GM19043 (cell line): ENCODE measurements around the gene GCK.
"Not testable (repeated sequence)": the region's sequence is repeated elsewhere in the genome, so short reads cannot be mapped to it uniquely, and the experiment has no call there.

Source experiments
- ATAC-seq: cut with Tn5 transposase; IDR thresholded peaks from one replicate; pipeline ENCODE4 v1.9.1; 2021; ENCODE audit warnings: low read depth; ENCODE audit not compliant: unreplicated experiment

Gene GCK

DNA sequence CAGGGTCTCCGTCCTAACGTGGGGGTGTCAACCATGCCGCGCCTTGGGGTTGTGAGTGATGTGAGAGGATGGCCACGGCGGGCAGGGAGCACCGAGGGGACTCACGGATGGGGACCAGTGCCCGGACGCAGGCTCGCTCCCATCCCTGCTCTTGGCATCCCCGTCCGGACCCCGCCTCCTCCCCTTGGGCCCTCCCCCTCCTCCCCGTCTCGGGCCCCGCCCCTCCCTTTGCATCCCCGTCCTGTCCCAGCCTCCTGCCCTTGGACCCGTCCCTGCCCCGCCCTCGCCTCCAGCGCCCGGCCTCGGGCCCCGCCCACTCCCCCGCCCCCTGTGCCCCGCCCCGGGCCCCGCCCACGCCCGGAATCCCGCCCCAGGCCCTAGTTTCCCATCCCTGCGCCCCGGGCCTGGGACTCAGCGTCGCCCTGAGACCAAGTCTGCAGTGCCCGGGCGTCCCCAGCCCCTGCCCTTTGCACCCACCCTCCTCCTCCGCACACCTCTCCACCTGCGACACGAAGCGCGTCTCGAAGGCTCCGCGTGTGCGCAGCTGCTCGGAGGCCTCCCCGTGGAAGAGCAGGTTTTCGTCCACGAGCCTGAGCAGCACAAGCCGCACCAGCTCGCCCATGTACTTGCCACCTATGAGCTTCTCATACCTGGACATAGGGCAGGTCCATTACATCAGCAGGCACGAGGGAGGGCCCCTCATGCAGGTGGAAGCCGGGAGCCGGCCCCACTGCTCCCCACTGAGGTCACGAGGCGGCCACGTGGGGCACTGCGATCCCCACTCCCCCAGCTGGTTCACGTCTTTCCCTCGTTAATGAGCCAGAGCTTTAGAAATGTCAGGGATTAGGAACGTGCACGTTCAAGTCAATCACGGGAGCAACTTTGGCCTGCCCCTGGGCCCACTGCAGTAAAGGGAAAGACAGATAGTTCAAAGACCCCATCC, 43.0 kb downstream of the GCK start:
- ATAC-seq = no peak

DNA sequence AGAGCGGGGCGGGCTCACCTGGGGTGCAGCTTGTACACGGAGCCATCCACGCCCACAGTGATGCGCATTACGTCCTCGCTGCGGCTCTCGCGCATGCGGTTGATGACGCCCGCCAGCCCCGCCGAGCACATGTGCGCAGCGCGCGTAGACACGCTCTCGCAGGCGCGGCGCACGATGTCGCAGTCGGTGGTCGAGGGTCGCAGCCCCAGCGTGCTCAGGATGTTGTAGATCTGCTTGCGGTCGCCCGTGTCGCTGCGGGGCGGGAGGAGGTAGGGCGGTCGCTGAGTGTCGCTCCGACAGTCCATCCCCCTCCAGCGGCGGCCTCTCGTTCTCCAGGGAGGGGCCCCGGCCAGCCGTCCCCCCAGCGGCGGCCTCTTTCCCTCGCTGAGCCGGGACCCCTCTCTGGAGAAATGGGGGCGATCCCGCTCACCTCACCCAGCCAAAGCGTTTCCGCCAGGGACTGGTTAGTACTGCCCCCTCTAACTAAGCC, 43.7 kb downstream of the GCK start:
- ATAC-seq = no peak

DNA sequence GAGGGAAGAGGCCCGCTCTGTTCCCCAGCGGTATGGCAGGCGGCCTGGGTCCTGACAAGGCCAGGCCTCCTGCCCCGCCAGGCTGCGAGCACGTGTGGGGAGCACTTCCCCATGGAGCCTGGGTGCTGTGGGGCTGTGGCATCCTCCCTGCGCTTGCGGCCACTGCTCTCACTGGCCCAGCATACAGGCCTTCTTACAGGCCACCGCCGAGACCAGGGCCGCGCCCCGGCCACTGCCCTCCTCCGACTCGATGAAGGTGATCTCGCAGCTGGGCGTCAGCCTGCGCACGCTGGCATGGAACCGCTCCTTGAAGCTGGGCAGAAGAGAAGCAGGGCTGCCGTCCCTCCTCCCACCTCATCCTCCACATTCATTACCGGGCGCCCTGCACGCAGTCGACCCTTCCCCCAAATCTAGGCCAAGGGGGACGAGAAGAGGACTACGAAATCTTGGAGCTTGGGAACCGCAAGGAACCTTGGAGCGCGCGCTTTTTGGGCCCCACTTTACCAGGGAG, 44.2 kb downstream of the GCK start:
- no peak for ATAC-seq

DNA sequence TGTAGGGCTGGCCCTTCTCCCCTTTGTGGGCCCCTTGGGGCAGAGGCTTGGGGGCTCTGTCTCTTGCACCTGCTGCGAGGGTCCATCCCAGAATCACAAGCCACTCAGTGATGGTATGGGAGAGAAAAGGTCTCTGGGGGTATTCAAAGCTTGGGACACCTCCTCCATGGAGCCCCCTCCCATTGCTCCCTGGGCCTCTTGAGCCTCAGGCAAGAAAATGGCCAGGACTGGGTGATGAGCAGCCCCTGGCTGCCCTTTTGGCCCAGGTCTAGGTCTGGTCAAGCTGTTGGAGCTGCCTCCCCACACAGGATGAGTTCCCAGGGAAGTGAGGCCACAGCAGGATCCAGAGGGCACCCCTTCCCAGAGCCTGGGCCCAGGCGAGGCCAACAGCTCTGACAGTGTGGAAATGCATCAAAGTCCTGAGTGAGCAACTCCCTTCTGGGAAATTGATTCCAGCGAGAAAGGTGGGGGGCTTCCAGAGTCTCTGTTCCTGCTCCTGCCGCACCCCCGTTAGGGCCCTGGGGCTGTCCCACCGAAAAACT, 44.7 kb downstream of the GCK start:
- no peak for ATAC-seq

DNA sequence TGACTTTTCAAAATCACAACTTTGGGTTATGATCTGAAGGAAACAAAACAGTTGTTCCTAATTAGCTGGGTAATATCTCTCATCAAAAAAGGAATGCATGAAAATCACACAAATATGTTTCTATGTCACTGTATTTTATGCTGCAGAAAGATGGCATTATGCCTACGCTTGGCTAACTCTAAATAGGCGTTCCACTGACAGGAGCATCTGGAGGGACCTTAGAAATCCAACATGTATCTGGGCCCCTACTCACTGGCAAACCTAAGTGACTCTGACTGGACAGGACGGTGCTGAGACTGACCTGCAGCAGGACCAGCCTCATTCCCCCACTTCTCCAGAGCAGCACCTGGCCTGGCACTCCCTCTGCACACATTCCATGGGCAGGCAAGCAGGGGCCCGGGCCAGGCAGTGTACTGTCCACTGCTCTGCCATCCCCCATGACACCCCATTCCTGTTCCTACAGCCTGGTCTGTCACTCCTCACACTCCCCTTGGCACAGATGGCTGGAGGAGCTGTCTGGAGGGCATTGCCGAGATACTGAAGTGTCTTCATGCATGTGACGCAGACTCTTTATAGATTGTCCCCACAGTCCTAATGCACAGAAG, 45.5 kb downstream of the GCK start:
- no peak for ATAC-seq

DNA sequence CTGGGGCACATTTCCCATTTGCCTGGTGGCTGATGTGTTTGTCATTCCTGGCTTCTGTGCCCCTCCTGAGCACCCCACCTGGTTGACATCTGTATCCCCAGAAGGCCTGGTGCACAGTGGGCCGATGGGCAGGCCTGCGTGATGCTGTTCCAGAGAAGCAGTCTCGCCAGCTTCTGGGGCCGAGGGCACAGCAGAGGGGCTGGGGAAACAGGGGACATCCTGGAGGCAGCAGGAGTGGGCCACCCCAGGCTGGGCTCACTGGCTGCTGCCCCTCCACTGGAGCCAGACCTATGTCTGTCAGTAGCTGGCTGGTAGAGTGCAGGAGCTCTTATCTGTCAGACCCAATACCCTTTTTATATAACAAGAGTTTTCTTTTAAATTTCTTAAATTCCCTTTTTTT, 47.2 kb downstream of the GCK start:
- no peak for ATAC-seq

DNA sequence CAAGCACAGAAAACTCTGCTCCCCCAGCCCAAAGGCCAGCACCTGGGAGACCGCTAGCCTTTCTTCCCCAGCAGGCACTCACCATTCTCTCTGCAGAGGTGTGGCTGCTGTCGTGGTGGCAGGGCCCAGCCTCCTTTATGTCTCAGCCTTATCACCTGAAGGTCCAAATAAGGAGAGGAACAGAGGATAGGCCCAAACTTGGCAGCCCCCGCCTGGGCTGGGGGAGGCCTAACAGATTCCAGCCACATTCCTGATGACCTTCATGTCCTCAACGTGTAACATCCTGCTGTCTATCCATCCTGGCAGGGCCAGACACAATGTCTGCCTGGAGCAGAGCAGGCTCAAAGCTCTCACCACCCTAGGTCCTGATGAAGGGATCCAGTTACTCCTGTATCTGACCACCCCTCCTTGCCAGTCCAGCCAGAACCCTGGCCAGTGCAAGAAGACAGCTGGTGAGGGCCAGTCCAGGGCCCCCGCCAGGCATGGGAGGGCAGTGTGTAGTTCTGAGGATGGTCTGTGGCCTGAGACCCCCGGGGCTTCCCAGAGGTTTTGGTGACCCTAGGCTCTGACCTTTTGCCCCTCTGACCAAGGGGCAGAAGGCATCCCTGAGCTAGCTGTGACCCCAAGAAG, 47.9 kb downstream of the GCK start, which contains the start of gene MYL7:
TSS of gene MYL7 (minus strand) at position 112 of the 630 bp plus-strand sequence. CDS start at position 85, 27 bp downstream.
- ATAC-seq = no peak

DNA sequence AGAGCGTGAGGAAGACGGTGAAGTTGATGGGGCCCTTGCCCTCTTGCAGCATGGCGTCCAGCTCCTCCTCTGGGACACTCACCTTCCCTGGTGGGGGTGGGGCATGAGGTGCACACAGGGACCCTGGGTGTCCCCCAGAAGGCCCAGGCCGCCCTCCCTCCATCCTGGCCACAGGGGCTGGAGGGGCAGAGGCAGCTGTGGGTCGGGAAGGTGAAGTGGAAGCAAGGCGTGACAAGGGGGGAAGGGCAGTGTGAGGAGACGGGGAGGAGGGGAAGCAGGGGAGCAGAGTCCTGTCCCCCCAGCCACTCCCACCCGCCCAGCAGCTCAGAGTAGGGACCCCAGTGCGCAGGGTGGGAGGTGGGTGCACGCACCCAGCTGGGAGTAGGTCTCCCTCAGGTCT, 48.9 kb downstream of the GCK start:
- ATAC-seq = no peak

DNA sequence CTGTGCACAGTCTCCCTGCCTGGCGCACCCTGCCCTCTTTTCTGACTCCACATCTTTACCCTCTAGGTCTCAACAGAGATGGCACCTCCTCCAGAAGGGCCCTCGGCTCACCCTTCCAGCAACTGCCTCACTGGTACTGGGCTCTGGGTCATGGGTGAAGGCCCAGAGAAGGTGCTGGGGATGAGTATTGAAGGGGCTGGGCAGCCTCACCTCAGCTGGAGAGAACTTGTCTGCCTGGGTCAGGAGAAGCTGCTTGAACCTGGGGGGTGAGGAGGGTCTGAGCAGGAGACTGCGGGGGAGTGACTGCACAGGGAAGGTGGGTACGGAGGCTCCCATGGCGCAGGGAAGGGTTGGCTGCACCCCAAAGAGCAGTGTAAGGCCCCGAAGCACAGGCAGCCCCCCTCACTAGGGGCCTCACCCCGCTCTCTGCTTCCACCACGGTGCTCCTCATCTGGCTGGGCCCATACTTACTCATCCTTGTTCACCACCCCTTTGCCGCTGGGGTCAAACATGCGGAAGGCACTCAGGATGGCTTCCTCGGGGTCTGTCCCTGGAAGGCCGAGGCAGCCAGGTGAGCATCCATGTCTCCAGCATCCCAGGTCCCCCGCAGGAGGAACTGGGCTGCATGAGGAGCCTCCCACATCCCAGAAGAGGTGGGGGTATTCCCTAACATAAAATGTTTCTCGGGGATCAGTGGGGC, 49.8 kb downstream of the GCK start:
- no peak for ATAC-seq

DNA sequence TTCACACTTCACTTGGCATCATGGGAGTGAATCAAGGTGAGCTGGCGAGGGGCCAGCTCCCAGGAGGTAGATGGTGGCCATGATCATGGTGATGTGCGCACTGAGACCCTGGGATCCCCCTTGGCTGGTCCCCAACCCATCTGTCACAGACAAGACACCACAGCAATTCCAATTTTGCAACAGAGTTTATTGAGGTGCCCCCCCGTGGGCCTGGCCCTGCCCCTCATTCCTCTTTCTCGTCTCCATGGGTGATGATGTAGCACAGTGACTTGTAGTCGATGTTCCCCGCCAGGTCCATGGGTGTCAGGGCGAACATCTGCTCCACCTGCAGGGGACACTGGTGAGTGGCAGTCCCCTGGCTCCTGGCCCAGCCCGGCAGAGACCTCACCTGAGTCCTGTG, 50.5 kb downstream of the GCK start:
- no peak for ATAC-seq

DNA sequence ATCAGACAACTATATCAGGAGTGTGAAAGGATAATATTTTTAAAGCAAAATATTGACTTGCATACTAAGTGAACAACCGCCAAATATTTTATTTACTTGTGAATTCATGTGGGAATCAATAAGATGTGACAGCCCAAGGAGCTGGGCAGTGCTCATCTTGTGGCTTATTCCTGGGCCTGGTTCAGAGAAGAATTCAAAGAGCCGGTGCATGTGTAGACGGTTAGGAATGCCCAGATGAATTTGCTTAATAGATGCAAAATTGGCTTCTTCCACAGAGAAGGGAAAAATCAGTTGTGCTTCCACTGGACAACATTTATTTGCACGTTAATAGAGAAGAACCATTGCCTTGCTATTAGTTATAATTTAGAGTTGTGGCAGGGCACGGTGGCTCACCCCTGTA, 52.5 kb downstream of the GCK start:
- no peak for ATAC-seq

DNA sequence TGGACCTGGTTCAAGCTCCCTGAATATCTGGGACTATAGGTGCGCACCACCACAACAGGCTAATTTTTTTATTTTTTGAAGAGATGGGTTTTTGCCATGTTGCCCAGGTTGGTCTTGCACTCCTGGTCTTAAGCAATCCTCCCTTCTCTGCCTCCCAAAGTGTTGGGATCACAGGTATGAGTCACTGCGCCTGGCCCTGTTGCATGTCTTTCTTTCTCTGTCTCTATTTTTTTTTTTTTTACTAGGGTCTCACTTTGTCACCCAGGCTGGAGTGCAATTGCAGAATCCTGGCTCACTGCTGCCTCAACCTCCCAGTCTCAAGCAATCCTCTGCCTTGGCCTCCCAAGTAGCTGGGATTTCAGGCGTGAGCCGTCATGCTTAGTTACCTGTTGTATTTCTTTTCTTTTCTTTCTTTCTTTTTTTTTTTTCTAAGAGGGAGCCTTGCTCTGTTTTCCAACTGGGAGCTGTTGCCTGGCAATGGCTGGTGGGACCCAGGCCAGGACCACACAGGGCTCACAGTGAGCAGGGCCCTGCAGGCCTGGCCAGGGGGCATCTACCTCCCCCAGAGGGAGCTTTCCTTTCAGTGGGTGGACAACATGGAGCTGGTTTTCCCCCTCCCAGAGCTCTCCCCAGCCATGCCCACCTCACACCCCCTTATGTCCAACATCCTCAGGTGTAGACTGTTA, 54.2 kb downstream of the GCK start:
- no peak for ATAC-seq

DNA sequence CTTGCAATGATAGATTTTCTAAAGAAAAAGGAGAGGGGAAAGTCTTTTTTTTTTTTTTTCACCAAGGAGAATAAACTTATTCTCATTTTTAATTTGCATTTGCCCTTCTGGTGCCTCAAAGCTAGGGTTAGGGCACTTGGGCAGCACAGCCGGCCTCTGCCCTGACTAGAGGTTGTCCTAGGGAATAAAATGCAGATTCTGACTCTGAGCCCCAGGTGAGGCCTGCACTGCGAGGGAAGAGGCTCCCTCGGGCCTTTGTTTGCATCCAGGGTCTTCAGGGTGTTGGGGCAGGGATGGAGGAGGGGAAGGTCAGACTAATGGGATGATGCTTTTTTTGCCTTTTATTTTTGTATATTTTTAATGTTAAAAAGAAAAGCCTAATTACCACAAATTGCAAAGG, 55.9 kb downstream of the GCK start:
- ATAC-seq = no peak

DNA sequence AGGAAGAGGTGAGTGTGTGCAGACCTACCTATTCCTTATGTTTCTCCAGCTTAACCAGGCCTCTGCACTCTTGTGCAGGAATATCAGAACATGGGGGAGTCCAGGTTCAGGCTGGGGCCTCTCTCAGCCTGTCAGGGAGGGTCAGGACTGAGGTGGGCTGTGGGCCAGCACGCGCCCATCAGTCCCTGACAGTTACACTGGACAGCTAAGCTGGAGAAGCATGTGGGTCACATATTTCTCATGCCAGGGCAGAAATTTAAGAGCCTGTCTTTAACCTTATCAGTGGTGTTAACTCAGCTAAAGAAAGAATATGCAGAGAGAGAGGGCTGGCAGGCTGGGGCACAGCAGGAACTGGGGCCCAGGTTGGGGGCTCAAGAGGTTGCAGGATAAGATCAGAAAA, 57.2 kb downstream of the GCK start:
- ATAC-seq = no peak

DNA sequence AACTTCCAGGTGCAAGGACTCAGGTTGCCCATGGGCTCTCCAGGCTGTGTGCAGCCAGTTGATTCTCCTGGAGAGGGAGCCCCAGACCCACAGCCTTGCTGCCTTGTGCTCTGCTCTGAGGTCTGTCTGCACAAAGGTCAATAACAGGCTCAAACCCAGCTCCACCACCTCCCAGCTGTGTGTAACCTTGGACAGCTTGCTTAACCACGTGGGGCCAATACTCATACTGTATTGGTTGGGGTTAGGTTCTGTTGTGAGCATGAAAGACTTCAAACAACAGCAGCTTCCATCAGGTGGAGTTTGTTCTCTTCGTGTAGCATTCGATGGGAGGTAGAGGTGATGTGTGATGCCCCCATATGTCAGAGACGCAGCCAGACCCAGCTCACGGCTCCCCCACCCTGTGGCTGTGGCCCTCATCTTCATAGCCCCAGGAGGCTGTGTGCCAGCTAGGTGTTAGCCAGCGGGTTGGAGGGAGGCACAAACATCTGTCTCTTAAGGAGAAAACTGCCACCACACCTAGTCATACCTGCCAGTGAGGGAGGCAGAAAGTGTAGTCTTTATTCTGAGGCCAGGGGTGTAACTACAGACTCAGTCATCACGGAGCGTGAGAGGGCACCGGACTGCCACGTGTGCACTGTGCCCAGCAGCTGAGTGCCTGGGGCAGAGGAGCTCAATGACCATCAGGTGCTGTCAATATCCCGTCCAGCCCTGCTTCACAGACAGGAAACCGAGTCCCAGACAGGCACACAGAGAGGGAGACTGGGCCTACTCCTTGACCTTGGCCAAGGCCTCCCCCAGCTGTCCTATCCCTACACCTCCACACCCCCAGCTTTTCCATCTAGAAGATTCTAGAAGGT, 57.8 kb downstream of the GCK start:
- ATAC-seq = no peak

DNA sequence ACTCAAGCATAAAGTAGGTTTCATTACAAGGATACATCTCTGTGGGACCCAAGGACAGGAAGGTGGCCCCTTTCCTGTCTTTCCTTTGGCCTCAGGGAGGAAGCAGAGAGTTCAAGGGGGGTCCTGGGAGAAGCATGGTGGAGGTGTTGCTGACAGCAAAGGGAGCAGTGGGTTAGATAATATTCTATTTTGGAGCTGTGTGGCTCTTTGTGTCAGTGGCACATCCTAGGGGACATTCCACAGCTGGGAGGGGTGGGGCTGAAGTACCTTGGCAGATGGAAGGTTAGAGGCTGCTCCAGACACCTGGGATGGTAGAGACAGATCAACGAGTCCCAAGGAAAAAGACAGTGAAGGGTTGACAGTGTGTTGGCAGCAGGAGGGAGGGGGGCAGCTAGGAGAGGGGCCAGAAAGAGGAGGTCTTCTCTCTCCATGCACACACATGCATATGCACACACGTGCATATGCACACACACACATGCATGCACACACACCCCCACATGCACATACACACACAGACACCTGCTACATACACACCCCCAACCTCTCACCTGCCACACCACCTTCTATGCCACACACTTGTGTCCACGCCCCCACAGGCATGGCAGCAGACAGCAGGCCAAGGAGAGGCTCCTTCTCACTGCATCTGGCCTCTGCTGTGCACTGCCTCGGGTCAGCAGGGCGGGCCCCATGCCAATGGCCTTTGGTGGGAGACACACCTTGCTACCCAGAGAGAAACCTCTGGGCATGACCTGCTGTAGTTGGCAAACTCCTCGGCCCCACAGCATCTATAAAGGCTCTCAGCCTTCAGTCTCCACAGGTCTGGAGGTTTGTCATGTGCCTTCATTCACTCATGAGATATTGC, 60.3 kb downstream of the GCK start:
- ATAC-seq = no peak

DNA sequence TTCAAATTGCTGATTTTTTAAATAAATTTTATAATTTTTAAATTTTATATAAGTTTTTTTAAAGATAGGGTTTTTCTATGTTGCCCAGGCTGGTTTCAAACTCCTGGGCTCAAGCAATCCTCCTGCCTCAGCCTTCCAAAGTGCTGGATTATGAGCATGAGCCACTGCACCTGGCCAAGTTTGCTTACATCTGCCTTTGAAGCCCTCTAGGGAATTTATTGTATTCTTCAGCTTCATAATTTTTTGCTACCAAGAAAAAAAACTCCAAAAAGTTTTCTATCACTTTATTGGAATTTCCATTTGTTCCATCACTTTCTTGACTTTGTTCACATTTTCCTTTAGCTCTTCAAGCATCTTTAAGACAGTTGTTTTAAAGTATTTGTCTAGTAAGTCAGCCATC, 62.1 kb downstream of the GCK start:
- no peak for ATAC-seq

DNA sequence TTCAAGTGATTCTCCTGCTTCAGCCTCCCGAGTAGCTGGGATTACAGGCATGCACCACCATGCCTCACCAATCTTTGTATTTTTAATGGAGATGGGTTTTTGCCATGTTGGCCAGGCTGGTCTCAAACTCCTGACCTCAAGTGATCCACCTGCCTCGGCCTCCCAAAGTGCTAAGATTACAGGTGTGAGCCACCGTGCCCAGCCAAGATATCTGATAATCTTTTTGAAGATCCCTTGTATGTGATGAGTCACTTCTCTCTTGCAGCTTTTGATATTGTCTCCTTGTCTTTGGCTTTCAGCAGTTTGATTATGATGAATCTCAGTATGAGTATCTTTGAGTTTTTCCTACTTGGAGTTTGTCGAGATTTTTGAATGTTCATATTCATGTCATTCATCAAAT, 62.7 kb downstream of the GCK start:
- ATAC-seq = not testable (repeated sequence)
